GM19324 (cell line): ENCODE data around the gene RPL37A.
"Not testable (repeated sequence)": the region's sequence is repeated elsewhere in the genome, so short reads cannot be mapped to it uniquely, and the experiment has no call there.

Experiments used
- ATAC-seq: cut with Tn5 transposase; IDR thresholded peaks from one replicate; pipeline ENCODE4 v1.9.1; 2021; ENCODE audit warnings: mild to moderate bottlenecking, moderate library complexity; ENCODE audit not compliant: unreplicated experiment, low FRiP score

The RPL37A gene

DNA sequence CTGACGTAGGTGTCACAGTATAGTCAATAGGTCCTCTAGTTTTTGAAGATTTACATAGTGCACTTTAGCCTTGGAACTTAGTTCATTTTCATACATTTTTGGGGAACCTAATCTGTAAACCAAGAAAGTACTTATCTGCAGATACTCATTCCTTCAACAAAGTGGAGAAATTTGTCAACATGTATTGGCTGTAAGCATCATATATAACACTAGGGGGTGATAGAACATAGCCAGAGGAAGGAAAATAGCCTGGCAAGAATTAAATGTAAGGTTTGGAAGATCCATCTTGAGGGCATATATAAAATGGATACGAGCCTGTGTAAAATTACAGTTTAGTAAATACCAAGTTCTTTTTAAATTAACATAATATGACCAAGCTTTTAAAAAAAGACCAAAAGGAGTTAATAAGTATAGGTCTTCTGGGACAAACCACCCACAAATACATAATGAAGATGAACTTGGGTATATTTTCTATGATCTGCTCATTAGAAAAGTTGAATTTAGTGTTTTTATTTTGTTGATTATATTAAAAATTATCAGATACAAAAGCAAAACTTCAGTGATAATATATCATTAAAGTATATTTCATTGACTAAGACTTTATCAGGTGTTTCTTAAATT, 18.2 kb downstream of the RPL37A start:
- no peak for ATAC-seq

- ATAC-seq, result no peak
These were observed 19.0 kb downstream of the RPL37A start for GRCh38 chr2:216517447-216518225.

DNA sequence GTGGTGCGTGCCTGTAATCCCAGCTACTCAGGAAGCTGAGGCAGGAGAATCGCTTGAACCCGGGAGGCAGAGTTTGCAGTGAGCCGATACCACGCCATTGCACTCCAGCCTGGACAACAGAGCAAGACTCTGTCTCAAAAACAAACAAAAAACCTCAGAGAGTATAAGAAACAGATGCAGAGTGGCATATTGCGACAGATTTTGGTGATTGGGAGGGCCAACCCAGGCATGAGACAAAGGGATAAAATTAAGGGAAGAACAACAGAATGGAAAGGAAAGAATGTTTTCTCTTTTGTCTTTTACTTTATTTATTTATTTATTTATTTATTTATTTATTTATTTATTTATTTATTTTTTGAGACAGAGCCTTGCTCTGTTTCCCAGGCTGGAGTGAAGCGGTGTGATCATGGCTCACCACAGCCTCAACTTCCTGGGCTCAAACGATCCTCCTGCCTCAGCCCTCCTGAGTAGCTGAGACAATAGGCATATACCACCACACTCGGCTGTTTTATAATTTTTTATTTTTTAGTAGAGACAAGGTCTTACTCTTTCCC, 20.0 kb downstream of the RPL37A start:
- ATAC-seq, result not testable (repeated sequence)

- ATAC-seq, result peak; percentile 74
These were observed 20.6 kb downstream of the RPL37A start for GRCh38 chr2:216519154-216519762.

DNA sequence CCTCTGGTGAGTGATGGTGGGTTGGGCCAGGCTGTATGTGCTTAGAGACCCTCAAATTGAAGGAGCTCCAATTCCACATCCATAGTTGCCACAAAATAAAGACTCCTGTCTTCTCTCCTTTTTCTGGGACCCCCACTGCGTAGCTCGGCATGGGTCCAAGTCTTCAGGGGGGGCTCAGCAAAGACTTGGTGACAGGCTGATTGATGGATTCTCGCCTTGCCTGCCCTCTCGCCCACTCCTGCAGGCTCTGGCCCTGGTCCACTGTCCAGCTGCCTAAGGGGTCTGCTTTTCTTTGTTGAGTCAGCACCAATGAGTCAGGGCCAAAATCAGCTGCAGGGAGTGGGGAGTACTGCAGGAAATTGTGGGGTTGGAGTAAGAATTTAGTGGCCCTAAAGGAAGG, 21.5 kb downstream of the RPL37A start:
- ATAC-seq, result no peak

DNA sequence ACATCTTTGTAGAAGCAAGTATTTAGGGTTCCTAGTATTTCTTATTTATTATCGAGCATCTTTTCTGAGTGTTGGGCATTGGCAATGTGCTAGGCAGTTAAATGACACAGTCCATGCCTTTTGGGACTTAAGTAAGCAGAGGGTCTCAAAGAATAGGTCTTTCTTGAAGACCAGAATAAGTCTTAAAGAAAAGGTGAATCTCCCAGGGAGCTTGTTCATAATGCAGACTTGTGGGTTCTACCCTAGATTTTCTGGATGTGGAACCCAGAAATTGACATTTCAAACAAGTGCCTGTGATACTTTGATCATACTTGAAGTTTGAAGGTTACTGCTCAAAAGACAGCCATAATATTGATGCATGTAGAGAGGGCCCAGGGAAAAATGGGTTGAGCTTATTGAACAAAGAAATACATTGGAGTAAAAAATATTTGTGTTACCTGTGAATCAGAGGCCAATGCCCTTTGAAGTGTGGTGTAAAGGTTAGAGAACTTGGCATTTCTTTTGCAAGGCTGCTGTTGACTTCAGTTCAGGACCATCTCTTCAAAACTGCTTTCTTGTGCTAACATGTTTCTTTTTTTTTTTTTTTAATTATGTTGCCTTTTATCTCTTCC, 24.4 kb downstream of the RPL37A start:
- no peak for ATAC-seq

DNA sequence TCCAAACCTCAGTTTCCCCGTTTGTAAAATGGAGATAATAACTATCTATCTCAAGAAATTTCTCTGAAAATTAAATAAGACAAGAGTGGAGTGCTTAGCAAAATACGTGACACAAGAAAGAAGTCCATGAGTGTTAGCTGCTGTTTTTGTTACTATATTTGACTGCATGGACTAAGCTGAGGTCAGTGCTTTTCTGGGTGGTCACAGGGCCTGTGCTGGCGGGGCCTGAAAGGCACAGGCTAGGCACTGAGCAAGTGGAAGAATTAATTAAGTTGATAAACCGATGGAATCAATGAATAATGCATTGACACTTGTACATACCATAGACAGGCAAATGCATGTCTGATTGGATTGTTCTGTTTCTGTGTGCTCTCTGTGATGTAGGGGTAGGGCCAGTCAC, 27.3 kb downstream of the RPL37A start:
- no peak for ATAC-seq

GRCh38 chr2:216526939-216527338, 28.3 kb downstream of the RPL37A start:
- ATAC-seq, result no peak

GRCh38 chr2:216527600-216527999, 29.0 kb downstream of the RPL37A start:
- ATAC-seq, result no peak

GRCh38 chr2:216532562-216532961, 33.9 kb downstream of the RPL37A start:
- ATAC-seq, result no peak

- no peak for ATAC-seq
These were observed 35.0 kb downstream of the RPL37A start for GRCh38 chr2:216533609-216534008.

DNA sequence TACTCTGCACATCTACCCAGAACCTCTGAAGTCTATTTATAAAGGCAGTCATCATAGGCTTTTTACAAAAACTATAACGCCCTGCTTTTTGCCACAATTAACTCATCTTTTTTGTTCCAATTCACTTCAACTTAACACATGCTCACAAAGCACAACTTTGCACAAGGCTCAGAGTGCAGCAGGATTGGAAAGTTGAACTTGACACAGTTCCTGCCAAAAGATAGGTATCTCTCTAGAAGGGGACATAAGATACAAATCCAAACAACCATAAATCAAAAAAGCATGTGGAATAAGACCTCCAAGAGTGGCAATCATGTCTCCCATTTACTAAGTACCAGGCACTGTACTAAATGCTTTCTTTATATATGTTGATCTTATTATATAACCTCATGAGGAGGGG, 36.2 kb downstream of the RPL37A start:
- ATAC-seq, result no peak

DNA sequence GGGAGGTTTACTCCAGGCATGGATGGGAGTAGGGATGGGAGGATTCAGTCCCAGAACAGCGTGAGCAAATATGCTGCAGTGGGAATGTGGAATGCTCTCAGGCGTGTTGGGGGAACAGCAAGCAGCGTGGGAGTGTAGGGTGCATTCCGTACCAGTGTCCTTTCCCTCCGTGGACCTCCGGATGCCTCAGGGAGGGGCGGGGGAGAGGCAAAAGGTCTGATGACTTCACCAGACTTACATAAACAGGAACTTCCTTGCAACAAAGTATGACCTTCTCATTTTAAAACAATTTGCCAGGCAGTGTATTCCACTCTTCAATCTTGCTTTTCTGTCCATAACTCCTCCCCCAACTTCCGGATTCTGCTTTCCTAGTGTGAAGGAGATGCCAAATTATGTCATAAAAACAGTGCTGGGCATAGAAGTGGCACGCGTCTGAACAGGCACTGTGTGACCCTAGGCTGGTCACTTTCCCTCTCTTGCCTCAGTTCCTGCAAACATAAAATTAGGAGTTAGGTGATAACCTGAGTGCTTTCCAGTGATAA, 36.9 kb downstream of the RPL37A start:
- no peak for ATAC-seq

GRCh38 chr2:216536734-216537210, 38.1 kb downstream of the RPL37A start:
- no peak for ATAC-seq

GRCh38 chr2:216537366-216537765, 38.7 kb downstream of the RPL37A start:
- ATAC-seq, result no peak

DNA sequence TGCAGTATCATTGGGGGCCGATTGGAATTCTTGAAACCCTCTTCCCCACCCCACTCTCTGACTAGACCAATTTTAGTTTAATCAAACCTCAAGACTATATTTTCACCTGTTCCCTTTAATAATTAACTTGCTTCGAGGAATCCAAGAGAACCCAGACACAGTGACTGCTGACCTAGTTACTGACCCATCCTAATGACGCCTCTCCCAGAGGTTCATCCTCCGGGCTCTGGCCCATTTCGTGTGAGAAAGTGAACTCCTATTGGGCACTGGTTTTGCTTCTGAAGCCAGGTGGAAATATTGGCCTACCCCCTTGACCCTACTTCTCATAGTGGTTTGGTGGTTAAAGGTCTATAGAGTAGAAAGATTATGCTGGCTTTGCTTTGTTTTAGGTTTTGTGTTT, 39.9 kb downstream of the RPL37A start:
- no peak for ATAC-seq

DNA sequence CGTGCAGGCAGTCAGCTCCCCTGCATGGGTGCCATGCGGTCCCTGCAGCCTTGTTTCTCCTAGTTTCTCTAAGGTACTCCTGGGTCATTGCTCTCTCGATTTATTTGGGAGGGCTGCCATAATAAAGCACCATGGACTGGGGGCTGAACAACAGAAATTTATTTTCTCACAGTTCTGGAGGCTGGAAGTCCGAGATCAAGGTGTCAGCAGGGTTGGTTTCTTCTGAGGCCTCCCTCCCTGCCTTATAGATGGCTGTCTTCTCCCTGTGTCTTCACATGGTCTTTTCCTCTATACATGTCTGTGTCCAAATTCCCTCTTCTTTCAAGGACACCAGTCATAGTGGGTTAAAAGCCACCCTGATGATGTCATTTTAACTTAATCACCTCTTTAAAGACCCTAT, 40.5 kb downstream of the RPL37A start:
- no peak for ATAC-seq

GRCh38 chr2:216539791-216540241, 41.2 kb downstream of the RPL37A start:
- ATAC-seq, result no peak

DNA sequence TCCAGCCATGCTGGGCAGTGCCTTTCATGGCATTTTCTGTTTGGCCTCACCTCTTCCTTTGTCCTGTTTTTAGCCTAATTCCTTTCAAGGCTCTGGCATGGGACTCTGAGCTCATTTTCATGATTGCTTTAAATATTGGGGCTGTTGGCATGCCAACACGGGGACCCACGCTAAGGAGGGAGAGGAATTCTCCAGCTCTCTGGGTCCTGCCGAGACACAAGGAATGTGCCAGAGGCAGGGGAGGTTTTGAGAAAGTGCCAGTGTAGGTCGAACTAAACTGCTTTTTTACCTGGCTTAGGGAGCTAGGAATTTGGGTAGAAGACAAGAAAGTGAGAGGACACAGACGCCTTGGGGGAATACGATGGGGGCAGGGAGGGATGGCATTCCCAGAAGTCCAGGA, 42.3 kb downstream of the RPL37A start:
- ATAC-seq, result no peak

- no peak for ATAC-seq
These were observed 42.9 kb downstream of the RPL37A start for GRCh38 chr2:216541505-216541904.

GRCh38 chr2:216545359-216545758, 46.7 kb downstream of the RPL37A start:
- ATAC-seq, result no peak
